Activated CD8-positive, alpha-beta T cell treated with anti-CD3 and anti-CD28 coated beads for 36 hours (primary cell): ENCODE data around the gene ABHD11. TPM values are rescaled to one million over a fixed set of nuclear protein-coding genes. Genes with fewer than 3 reads are reported as not detected.

ENCODE experiments used
- ATAC-seq: fragments of 200-7000 bp; cut with Tn5 transposase; one replicate; pipeline ENCODE4 v1.10.0; 2021; ENCODE audit warnings: mild to moderate bottlenecking, moderate library complexity
- CTCF ChIA-PET: fragments of 350-600 bp; sonication (Branson Sonifier 250); formaldehyde crosslinking; loops from one replicate; lab custom pipeline; 2021; ENCODE audit warnings: antibody characterized with exemption; lab: Charles Lee
- POLR2A ChIA-PET: fragments of 350-600 bp; sonication (Branson Sonifier 250); formaldehyde crosslinking; loops from one replicate; lab custom pipeline; 2021; ENCODE audit warnings: antibody characterized with exemption; lab: Charles Lee
- DNase-seq: peaks from one replicate; pipeline ENCODE4 v3.0.0-alpha.2; 2020
- H3K27ac Mint-ChIP-seq: one replicate; pipeline ENCODE4 v1.8.0; 2021; ENCODE audit warnings: mild to moderate bottlenecking, mixed read lengths
- H3K27me3 Mint-ChIP-seq: one replicate; pipeline ENCODE4 v1.8.0; 2021; ENCODE audit warnings: mixed read lengths
- H3K36me3 Mint-ChIP-seq: one replicate; pipeline ENCODE4 v1.8.0; 2021; ENCODE audit warnings: low read depth, mixed read lengths
- H3K4me1 Mint-ChIP-seq: one replicate; pipeline ENCODE4 v1.8.0; 2021; ENCODE audit warnings: low read depth, mixed read lengths
- H3K4me3 Mint-ChIP-seq: one replicate; pipeline ENCODE4 v1.8.0; 2021; ENCODE audit warnings: mild to moderate bottlenecking, moderate library complexity, mixed read lengths
- H3K9me3 Mint-ChIP-seq: one replicate; pipeline ENCODE4 v1.8.0; 2021; ENCODE audit warnings: mixed read lengths
- CTCF ChIP-seq: fragments of 200-600 bp; IDR thresholded peaks from one replicate; pipeline ENCODE4 v1.8.0; 2022; ENCODE audit warnings: antibody characterized with exemption, mild to moderate bottlenecking
- intact Hi-C: fragments of 100-400 bp; cut with micrococcal nuclease; formaldehyde crosslinking; loops from one replicate; pipeline ENCODE4 v1.10.0; 2022
- total RNA-seq, 2 experiments: library from RNA; stranded (reverse); gene quantifications; one replicate each; pipeline ENCODE4 v1.2.3, GENCODE V29; 2021

The ABHD11 gene
- total RNA-seq, 2 experiments from 2014 or later, result 19.0 to 21.5 TPM

- peaks cover 3% of the 10 kb centered on the region for H3K27me3 Mint-ChIP-seq
- ChIA-PET POLR2A (no interaction called here), CTCF (no interaction called here)
- no peak overlapping the region for H3K4me3 Mint-ChIP-seq
- no peak overlapping the region for H3K27ac Mint-ChIP-seq
- TF ChIP-seq CTCF, result no peak
- no peaks in the 10 kb centered on the region for H3K9me3 Mint-ChIP-seq
- DNase-seq, result no peak
- H3K36me3 Mint-ChIP-seq, result no peaks in the 10 kb centered on the region
- intact Hi-C loops, result no loop called here
- no peaks in the 10 kb centered on the region for H3K4me1 Mint-ChIP-seq
- no peak for ATAC-seq
These were observed 23.5 kb upstream of the ABHD11 start for GRCh38 chr7:73761854-73762658.

- intact Hi-C loops, result no loop called here
- H3K36me3 Mint-ChIP-seq, result no peaks in the 10 kb centered on the region
- DNase-seq, result no peak
- no peaks in the 10 kb centered on the region for H3K27me3 Mint-ChIP-seq
- CTCF ChIA-PET, result interaction anchor here (1.3 kb wide), 1 partner anchor 152 kb away, joined by 3 read pairs; no protein-coding TSS in a partner anchor
- POLR2A ChIA-PET, result no interaction called here
- no peaks in the 10 kb centered on the region for H3K4me1 Mint-ChIP-seq
- H3K27ac Mint-ChIP-seq, result no peak overlapping the region
- no peak overlapping the region for H3K4me3 Mint-ChIP-seq
- H3K9me3 Mint-ChIP-seq, result no peaks in the 10 kb centered on the region
- no peak for ATAC-seq
- TF ChIP-seq CTCF, result no peak
These were observed 20.1 kb upstream of the ABHD11 start for GRCh38 chr7:73758581-73759138.

- Mint-ChIP-seq H3K4me1 (no peaks in the 10 kb centered on the region), H3K27ac (no peak overlapping the region), H3K9me3 (no peaks in the 10 kb centered on the region), H3K27me3 (peaks cover 2% of the 10 kb centered on the region), H3K36me3 (no peaks in the 10 kb centered on the region), H3K4me3 (no peak overlapping the region)
- TF ChIP-seq CTCF, result no peak
- ATAC-seq (no peak), DNase-seq (no peak)
- intact Hi-C loops, result no loop called here
- ChIA-PET POLR2A (interaction anchor here (0.9 to 1.9 kb wide), 2 partner anchors 12 to 22 kb away, joined by 3 to 5 read pairs; partner anchors contain the start of gene ABHD11), CTCF (no interaction called here)
These were observed 11.6 kb upstream of the ABHD11 start for GRCh38 chr7:73749931-73750776.

- DNase-seq, result no peak
- Mint-ChIP-seq H3K36me3 (no peaks in the 10 kb centered on the region), H3K4me3 (no peak overlapping the region), H3K27me3 (no peaks in the 10 kb centered on the region), H3K4me1 (no peaks in the 10 kb centered on the region), H3K27ac (no peak overlapping the region), H3K9me3 (no peaks in the 10 kb centered on the region)
- intact Hi-C loops, result no loop called here
- POLR2A ChIA-PET, result no interaction called here
- no peak for TF ChIP-seq CTCF
- CTCF ChIA-PET, result interaction anchor here (1.0 to 2.7 kb wide), 4 partner anchors 12 to 139 kb away, joined by 3 to 11 read pairs (median 3); no protein-coding TSS in a partner anchor
- ATAC-seq, result no peak
These were observed 7.8 kb upstream of the ABHD11 start for GRCh38 chr7:73746378-73746777.
